Measurements from ENCODE around the gene TLR5. TPM values are rescaled to one million over a fixed set of nuclear protein-coding genes. Genes with fewer than 3 reads are reported as not detected.
"Not testable (repeated sequence)": the region's sequence is repeated elsewhere in the genome, so short reads cannot be mapped to it uniquely, and the experiment has no call there.

TLR5 gene
- polyA plus RNA-seq (ENCODE audit: insufficient read length in 10 of 10): 1 to 10 TPM; 3.7 to 7.3 (median 5.8) TPM
- long read RNA-seq, donor 1: 0 reads
- long read RNA-seq, donor 2, partial matches to known transcripts: 0 of 1 reads
- long read RNA-seq, donor 2, other reads (novel, unspliced or antisense): 0 of 1 reads
- long read RNA-seq, donor 3: 0 reads
- long read RNA-seq, donor 4: 0 reads
- long read RNA-seq, donor 5: 0 reads
- long read RNA-seq, donor 6: 0 reads
- long read RNA-seq, donor 7: 0 reads
- long read RNA-seq, donor 8: 0 reads
- long read RNA-seq, donor 9: 0 reads

GRCh38 chr1:223142795-223143536 lies at the start of gene TLR5:
Gene TLR5, minus strand, starts transcription at chr1:223143248. Its CDS starts 30,217 bp downstream, at chr1:223113031.
- DNase-seq: peak; percentile 72 to 93 (median 79)

GRCh38 chr1:223189903-223190724 lies 47.1 kb upstream of the TLR5 start:
- DNase-seq: no peak

- no peak for DNase-seq
These were observed 46.5 kb upstream of the TLR5 start for GRCh38 chr1:223189525-223189902.

GRCh38 chr1:223188618-223189356 lies 45.7 kb upstream of the TLR5 start:
- no peak for DNase-seq

- DNase-seq: no peak
These were observed 43.8 kb upstream of the TLR5 start for GRCh38 chr1:223186800-223187199.

- DNase-seq: no peak
These were observed 40.3 kb upstream of the TLR5 start for GRCh38 chr1:223183268-223183862.

GRCh38 chr1:223180731-223181321 lies 37.8 kb upstream of the TLR5 start:
- DNase-seq: peak in 2 of 3 donors; percentile 39 to 61

GRCh38 chr1:223179786-223180185 lies 36.7 kb upstream of the TLR5 start:
- no peak for DNase-seq

GRCh38 chr1:223179280-223179679 lies 36.2 kb upstream of the TLR5 start:
- no peak for DNase-seq

- peak in 1 of 3 donors; percentile 30 for DNase-seq
These were observed 34.6 kb upstream of the TLR5 start for GRCh38 chr1:223177681-223178080.

- DNase-seq: no peak
These were observed 33.4 kb upstream of the TLR5 start for GRCh38 chr1:223176437-223176836.

GRCh38 chr1:223175633-223176032 lies 32.6 kb upstream of the TLR5 start:
- DNase-seq: peak in 1 of 3 donors; percentile 48

GRCh38 chr1:223175032-223175431 lies 32.0 kb upstream of the TLR5 start:
- DNase-seq: no peak

GRCh38 chr1:223169458-223169857 lies 26.4 kb upstream of the TLR5 start:
- not testable (repeated sequence) for DNase-seq

GRCh38 chr1:223161321-223161720 lies 18.3 kb upstream of the TLR5 start:
- DNase-seq: no peak

GRCh38 chr1:223156343-223156742 lies 13.3 kb upstream of the TLR5 start:
- DNase-seq: no peak

GRCh38 chr1:223155153-223155552 lies 12.1 kb upstream of the TLR5 start:
- no peak for DNase-seq

- DNase-seq: no peak
These were observed 10.4 kb upstream of the TLR5 start for GRCh38 chr1:223153177-223154119.

GRCh38 chr1:223152399-223152798 lies 9.4 kb upstream of the TLR5 start:
- no peak for DNase-seq

GRCh38 chr1:223150443-223150842 lies 7.4 kb upstream of the TLR5 start:
- no peak for DNase-seq
